T-helper 22 cell (primary cell): ENCODE data around the gene NEO1.

Experiments used
- DNase-seq: peaks from one replicate; pipeline ENCODE4 v3.0.0-alpha.2; 2020; ENCODE audit warnings: low read depth

NEO1 gene

DNA sequence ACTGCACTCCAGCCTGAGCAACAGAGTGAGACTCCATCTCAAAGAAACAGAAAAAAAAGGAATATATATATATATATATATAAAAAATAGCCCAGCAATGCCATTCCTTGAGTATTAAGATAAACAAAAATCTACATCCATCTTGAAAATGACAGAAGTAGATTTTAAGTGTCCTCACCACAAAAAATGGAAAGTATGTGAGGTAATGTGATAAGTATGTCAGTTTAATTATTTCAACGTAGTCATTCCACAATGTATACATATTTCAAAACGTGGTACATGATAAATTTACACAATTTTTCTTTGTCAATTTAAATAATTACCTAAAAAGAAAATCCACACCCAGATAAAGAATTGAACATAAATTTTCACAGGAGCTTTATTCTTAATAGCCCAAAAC lies 261.6 kb downstream of the NEO1 start:
- no peak for DNase-seq

DNA sequence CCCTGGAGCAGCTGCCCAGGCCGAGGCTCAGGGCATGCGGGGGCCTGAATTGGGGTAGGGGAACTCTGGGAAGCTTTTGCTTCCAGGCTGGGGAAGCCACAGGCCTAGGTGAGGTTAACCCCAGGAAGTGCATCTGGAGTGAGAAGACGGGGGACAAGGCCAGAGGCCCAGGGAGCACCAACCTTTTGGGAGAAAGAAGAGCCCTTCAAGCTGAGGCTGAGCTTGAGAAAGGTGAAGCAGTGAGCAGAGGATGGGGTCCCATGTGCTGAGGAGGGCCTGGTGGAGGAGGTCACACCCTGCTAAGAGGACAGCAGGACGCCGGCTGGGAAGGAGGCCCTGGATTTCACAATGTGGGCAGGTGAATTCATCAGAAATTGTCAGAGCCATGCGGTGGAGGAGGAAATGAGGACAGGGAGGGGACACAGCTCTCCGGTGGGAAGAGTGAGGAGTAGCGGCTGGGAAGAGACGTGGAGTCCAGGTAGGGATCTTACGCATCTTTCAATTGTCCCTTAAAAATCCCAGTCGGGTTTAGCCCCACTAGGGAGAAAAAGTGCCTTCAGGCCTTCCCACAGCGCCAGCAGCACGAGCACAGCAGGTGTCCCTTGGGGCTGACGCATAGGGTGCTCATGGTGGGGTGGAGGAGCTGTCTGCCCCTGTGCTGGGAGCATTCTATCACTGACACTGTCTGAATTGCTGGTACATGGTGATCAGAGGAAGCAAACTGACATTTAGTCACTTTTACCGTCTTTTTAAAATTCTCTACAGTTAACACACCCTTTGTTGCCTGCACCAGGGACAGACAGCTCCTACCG lies 265.6 kb downstream of the NEO1 start:
- no peak for DNase-seq

DNA sequence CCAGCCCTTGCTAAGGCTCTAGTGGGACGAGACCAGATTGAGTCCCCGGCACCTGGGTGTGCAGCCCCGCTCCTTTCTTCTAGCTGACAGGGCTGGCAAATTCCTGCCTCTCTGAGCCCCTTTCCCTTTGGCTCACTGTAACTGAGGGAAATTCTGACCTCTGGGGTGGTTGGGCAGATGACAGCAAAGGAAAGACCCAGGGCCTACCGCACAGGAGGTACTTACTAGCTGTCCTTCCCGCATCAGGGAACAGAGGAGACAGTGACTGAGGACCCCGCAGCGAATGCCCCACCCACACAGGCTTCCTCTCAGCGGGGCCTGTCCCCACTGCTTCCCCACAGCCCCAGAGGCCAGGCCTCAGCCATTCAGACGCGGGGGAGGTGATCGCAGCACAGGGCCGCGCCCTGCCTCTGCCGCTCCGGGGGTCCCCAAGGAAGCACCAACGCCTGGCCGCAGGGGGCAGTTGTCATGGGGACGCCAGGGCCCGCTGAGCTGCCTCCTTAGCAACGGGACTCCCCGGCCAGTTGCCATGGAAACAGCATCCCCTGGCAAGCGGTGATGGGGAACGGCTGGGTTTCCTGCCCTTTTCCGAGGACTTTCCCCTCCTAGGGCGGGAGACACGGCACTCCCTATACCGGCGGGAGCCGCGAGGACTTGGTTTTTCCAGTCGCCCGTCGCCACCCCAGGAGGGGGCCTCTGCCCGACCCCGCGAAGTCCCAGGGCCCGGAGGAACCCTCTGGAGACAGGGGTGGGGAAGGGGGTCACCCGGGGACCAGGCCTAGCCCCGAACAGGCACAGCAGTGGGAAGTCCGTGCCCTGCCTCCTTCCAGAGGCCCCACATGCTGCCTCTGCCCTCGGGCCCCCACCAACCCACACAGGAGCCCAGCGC lies 266.4 kb downstream of the NEO1 start:
- DNase-seq, result no peak

DNA sequence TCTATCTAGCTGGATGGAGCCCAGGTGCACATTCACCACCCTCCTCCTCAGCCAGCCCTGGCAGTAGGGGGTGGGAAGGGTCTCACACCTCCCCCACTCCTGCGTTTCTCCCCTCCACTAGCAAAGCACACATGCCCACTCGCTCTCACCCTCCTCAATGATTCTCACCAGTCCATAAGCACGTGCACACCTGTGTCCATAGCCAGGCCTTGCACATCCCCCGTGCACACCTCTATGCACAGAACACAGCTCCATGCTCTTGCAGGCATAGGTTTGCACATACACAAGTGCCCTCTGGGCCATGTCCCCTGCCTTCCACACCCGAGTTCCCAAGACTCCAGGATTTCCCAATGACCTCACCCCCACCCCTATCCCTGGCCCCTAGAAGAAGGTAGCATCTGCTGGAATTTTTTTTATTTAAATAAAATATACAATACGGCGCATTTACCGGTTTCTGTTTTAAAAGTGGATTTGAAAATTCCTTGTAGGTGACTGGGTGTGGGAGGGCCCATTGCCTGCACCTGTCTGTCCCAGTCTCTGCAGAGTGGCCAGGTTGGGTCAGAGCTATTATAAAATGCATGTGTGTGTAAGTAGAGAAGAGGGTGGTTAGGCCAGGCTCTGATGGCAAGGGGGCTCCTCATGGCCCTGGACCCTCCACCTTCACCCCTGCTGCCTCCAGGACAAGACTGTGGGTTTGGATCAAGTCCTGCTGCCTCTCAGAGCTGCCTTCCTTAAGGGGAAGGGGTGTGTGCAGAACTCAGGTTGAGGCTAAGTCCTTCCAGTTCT lies 267.4 kb downstream of the NEO1 start:
- no peak for DNase-seq

DNA sequence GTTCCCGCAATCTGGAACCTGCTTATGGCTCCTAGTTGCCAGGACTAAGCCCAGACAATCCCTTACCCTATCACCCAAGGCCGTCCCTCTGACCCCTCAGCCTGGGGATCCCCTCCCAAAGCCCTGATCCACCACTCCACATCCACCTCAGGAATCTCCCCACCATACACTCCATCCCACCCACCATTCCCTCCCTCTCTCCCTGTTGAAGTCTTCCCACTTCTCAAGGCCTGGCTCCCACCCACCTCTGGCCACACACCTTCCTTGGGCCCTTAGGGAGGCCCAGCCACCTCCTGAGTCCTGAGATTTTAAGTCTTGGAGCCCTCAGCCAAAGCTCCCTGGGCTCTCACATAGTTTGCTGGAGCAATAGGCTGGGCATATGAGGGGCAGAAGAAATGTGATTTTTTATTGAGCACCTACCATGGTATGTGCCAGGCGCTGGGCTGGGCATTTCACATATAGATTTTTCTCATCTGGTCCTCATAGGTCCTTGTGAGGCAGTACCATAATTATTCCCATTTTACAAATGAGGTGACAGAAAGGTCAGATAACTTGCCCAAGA lies 268.4 kb downstream of the NEO1 start:
- DNase-seq, result no peak

DNA sequence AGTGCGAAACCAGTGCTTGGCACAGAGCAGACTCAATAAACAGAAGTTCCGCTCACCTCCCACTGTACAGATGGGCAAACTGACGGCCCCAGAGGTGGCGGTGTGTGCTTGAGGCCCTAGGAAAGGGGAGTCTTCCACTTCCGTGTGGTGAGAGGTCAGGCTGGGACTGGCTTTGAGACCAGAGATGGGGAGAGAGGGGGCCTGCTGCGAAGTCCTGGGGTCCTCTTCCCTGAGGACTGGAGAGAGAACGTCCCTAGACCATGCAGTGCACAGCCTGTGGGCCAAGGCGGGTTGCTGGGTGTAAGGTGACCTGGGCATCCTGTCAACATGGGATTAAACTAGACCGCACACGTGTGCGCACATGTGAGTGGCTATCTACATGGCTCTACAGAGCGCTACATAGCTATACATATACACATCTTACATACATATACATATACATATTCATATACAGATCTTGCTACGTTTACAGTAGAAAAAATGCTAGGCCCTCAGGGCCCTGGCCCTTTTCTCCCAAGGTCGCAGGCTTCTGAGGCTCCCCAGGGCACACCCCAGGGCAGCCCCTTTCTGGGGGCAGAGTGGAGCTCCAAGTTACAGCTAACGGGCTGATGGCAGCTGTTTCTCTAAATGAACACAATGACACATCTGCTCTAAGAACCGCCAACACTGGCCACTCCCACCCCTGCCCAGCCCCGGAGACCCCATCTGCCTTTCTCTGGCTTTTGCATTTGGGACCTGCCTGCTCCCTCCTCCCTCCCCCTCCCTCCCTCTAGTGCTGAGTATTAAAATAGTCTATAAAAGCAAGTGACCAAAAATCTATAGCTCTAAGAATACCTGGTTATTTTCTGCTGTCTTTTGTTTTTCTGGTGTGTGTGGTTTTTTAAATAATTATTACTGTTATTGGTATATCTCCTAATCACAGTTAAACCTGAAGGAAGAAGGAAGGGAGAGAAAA lies 269.5 kb downstream of the NEO1 start:
- no peak for DNase-seq

DNA sequence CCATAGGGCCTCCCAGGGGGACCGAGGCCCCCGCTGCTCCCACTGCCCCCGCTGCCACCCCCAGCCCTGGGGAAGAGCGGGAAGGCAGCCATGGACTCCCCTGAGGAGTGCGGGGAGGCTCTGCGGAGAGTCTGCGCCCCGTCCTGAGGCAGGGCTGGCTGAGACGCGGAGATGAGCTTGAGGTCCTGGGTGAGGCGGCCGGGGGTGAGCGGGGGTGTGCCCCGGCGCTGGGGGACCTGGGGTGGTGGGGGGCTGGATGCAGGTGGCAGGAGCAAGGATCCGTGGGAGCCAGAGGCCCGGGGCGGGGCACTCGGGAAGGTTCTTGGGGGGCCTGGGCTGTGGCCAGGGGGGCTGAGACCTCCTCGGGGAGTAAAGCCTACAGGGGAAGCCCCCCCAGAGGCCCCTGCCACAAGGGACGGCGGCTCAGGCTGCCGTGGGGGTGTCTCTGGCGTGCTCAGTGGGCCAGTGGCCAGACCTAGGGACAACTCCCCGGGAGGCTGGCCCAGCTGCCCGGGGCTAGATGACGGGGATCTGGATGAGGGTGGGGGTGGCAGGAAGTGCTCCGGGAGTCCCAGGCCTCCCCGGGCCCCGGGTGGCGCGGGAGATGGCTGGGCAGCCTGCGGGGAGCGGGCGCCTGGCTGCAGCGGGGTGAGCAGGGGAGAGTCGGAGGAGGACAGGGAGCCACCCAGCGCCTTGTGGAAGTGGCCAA lies 270.6 kb downstream of the NEO1 start:
- no peak for DNase-seq

DNA sequence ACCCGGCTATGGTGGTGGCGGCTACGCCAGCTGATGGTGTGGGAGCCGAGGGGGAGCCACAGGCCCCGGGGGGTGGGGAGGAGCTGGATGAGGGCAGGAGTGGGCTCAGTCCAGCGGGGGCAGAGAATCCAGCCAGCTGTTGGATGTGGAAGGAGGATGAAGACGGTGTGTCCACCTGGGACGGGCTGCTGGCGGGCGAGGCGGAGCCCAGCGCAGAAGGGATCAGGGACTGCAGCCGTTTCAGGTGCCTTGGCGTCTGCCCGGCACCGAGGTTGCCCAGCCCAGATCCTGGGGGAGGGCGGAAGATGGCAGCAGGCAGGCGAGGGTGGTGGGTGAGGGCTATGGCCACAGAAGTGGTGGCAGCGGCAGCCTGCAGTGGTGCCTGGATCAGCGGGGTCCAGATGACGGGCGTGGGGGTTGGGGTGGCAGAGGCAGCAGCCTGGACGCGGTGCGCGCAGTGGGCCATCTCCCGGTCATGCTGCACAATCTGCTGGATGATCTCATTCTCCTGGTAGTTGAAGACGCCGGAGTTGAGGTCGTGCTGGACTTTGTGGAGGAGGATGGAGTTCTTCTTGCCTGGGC lies 271.2 kb downstream of the NEO1 start:
- DNase-seq, result no peak

DNA sequence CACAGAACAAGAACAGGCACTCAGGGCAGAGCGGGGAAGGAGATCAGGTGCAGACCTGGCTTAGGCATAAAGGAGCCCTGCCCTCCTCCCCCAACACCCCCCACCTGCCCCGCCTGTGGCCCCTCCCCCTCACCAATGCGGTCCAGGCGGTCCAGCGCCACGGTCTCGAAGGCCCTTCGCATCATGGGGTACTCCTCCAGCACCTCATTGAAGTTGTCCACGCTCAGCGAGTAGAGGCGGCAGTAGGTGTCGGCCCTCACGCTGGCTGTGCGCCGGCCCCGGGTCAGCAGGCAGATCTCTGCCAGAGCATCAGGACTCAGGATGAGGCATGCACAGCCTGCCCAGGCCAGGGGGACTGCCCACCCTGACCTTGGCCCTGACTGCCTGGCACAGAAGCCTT lies 271.7 kb downstream of the NEO1 start:
- no peak for DNase-seq

DNA sequence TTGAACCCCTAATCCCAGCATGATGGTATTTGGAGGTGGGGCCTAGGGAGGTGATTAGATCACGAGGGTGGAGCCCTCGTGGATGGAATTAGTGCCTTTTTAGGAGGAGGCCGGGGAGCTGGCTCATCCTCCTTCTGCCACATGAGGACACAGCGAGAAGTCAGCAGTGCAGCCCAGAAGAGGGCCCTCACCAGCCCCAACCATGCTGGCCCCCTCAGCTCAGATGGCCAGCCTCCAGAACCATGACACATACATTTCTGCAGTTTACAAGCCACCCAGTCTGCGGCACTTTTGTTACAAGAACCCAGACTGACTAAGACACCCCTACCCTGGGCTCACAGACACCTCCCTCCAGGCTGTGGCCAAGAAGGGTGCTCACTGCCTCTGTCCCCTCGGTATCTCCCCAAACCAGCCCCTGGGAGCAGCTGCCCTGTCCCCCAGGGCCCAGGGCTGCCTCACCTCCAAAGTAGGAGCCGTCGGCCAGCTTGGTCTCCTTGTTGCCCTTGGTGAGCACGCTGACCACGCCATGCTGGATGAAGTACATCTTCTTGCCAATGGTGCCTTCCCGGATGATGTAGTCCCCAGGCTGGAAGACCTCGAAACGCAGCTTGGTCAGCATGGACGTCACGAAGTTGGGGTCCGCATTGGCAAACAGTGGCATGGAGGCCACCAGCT lies 272.4 kb downstream of the NEO1 start:
- no peak for DNase-seq

DNA sequence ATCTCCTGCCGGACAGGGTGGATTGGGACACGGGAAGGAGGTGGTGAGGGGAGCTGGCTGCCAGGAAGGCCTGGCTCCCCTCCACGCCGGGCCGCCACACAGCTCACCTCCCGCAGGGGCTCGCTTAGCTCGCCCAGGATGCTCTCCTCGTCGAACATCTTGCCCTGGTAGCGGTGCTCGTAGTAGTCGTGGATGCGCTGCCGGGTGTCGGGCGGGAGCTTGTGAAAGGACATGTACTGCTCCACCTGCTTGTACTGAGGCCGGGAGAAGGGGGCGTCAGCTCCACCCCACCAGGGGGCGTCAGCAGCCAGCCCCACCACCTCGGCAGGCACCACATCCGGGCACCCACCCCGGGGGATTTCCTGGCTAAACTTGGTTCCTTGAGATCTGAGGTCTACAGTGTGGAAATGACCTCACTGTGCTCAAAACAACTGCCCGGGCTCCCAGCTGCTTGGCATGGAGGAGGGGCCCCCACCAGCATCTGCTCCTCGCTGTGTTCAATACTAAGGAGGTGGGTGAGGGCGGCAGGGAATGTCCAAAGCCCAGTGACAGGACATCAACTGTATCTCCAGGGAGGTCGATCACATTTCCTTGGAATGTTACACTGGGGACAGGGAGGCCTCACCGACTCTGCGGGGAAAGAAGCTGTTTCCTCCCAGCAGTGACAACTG lies 273.1 kb downstream of the NEO1 start:
- no peak for DNase-seq

DNA sequence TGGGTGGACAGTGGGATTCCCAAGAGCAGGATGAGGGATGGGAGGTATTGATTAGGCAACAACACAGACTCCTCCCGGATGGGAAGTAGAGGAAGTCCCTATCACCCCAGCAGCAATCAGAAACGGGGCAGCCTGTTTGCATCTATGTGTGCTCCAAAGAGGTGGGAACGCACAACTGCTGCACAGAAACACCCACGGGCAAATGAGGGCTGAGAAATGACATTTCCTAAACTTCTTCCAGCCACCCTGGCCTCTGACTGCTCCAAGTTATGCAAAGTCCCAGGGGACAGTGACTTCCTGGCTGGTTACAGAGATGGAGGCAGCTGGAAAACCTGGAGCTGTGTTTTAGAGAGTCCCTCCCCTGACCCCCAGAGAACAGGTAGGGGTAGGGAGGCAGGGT lies 273.9 kb downstream of the NEO1 start:
- no peak for DNase-seq

DNA sequence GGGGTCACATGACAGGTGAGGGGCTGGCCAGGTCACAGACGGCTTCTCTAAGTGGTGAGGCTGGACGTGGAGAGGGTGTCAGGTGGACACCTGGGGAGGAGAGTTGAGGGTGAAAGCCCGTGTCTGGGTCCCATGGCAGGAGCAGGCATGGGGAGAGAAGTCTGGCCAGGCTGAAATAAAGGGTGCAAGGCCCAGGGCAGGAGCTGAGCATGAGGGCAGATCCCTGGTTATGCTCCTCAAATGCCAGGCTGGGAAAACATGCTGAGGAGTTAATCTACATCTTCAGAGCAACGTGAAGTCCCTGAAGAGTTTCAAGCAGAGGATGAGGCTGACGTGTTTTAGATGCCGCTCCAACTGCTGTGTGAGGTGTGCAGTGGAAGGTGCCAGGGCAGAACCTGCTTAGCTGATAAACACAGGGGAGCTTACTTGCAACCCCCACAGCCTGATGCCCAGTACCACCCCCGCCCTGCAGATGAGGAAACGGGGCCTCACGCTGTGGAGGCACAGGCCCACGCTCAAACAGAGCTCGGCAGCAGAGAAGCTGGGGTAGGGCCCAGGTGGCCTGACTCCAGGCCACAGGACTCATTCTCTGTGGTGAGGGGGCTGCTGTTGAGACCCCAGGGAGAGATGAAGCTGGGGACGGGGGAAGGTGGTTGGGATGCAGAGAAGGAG lies 276.0 kb downstream of the NEO1 start:
- no peak for DNase-seq

DNA sequence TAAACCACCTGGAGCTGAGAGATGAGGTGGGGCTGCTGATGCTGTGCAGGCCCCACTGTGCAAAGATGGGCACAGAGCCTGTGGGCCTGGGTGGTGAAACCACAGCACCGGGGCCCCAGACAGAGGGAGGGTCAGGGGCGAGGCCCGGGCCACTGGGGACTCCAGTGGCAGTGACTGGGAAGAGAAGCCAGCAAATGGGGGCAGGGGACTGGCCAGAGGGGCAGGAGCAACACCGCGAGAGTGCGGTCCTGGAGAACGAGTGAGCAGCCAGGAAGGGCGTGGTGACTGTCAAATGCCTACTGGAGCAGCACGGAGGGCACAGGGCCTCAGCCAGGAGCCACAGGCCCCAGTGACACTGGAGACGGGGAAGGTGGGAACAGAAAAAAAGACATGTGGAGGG lies 276.7 kb downstream of the NEO1 start:
- DNase-seq, result no peak

DNA sequence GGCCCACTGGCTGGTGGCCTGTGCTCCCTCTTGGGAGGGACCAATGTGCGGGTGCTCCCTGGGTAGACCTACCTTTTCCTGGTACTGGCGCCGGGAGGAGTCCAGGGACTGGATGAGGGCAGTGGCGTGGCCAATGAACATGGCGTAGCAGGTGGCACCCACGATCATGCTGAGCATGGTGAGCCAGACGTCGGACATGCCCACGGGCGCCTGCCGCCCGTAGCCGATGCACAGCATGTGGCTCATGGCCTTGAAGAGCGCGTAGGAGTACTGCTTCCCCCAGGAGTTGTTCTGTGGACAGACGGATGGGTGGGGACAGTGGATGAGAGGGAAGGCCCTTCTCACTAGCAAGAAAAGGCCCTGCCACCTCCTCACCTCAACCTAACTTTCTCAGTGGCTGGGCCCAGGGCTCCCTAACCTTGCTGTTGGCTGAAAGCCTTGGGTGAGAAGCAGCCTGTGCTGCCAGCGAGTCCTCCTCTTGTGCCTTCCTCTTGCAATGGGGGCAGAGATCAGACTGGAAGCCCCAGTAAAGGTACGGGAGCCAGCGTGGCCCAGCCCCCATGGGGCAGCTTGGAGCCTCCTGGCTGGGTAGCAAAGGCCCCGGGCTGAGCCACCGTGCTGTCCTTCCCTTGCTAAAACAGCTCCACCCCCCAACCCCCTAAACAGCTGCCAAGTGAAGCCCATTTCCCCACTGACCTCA lies 277.4 kb downstream of the NEO1 start:
- DNase-seq, result no peak

DNA sequence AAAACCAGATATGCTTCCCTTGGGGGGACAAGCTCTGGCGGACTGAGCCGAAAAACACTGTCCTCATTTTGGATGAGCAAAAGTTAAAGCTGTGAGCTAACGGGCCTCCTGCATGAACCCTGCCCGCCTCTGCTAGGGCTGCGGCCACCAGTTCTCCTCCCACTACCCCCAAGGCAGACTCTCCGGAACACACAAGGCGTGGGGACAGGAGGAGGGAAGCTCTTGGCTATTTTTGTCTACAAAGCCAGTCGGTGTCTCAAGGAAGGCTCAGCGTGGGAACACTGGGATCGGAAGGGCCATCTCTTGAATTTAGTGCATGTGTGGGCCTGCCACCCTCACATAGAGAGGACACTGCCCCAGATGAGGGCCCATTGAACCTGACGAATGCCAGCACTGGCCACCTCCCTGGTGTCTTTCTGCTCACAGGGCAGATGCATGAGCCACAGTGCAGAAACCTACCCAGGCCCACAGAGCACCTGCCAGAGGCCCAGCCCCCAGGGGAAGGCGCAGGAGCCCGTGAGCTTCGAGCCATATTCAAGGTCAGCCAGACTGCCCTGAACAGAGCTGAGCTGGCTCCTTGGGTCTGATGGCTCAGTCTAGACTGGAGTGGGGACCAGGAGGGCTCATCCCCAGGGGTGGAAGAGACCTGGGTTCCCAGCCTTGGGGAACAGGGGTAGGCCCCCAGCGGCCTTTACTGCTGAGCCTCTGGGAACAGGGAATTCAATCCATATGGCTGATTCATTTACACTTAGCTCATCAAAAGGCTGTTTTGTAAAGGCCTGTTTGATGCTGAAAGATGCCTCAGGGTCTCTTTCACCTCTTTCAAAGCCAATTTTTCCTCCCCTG lies 278.2 kb downstream of the NEO1 start:
- DNase-seq, result no peak

DNA sequence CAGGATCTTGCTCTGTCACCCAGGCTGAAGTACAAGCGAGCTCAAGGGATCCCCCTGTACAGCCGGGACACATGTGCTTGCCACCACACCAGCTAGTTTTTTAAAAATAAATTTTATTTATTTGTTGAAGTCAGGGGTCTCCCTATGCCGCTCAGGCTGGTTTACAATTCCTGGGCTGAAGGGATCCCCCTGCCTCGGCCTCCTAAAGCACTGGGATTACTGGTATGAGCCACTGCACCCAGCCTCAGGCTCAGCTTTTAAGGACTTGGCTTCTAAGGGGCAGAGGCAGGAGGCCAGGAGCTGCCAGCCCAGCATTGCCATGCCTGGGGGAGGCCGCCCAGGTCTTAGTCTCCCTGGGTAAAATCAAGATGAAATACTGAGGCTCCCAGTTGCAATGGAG lies 279.2 kb downstream of the NEO1 start:
- no peak for DNase-seq
